Tibial nerve (tissue), 4 donors: Measurements from ENCODE around the gene RASIP1.

Experiments used
- CTCF ChIP-seq, 5 experiments: fragments of 200-600 bp in 3 of 5; fragments of 450-650 bp in 2 of 5; sonication (generic) in 3 of 5; IDR thresholded peaks; one replicate each; pipeline ENCODE4 v1.5.1; 2016 to 2019; ENCODE audit warnings: antibody characterized with exemption in 5 of 5, mild to moderate bottlenecking in 3 of 5, moderate library complexity in 2 of 5
- EP300 ChIP-seq, 2 donors: sonication (generic); formaldehyde crosslinking; IDR thresholded peaks; one replicate each; pipeline ENCODE4 v1.6.1; 2017; ENCODE audit warnings: antibody characterized with exemption in 2 of 2, mild to moderate bottlenecking in 1 of 2
- POLR2A ChIP-seq, 2 donors: fragments of 450-650 bp; IDR thresholded peaks; one replicate each; pipeline ENCODE4 v1.6.1; 2017; ENCODE audit warnings: antibody characterized with exemption in 2 of 2, mild to moderate bottlenecking in 2 of 2, moderate library complexity in 2 of 2

GRCh38 chr19:48716562-48717291 lies 23.7 kb downstream of the RASIP1 start:
- no peak for TF ChIP-seq CTCF (IDR thresholded peaks at IDR 0.05)
- TF ChIP-seq POLR2A (IDR thresholded peaks at IDR 0.05): peak in 1 of 2 donors; percentile 4
- TF ChIP-seq EP300 (IDR thresholded peaks at IDR 0.05): no peak
